NCI-H2196 treated with DMSO at 0.1 percent for 48 hours (cell line): Measurements from ENCODE around the gene SLC28A1.
"Not testable (repeated sequence)": the region's sequence is repeated elsewhere in the genome, so short reads cannot be mapped to it uniquely, and the experiment has no call there.

ENCODE experiments used
- DNase-seq: peaks from one replicate; lab custom pipeline; 2025; ENCODE audit not compliant: unreplicated experiment; lab: John Stamatoyannopoulos, UW

SLC28A1 gene

DNA sequence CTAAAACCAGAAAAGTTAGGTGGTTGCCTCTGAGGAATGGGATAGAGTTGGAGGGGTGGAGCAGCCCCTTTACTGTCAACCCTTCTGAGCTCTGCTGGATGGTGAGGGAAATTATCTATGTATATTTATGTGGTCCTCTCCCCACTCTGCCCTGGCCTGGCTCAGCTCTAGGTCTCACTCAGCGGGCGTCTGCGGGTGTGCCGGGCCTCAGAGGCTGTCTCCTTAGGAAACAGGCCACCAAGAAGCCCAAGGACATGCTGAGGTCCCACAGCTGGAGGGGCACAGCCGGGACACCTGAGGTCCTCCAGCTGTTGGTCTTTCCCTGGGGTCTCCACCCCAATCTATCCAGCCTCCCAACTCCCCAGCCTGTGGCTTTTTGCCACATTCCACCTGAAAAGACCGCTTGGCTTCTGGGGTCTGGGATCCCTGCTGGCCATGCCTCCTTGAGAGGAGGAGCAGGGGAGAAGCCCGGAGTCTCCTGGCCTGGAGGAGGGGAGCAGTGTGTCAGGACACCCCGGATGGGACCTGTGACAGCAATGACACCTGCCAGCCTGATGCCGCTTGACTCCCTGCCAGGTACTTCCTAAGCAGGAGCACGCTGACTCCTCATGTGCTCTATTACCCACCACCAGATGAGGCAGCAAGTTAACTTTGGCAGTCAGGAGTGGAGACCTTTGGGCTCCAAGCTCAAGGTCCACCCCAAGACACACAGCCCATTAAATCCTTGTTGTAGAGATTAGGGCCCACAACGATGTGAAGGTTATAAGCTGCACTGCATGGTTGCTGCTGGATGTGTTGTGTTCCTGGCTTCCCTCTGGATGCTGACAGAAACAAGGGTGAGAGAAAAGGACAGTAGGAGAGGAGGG, at the start of gene SLC28A1:
SLC28A1 (plus strand) TSS at position 747 of the 866 bp plus-strand sequence. CDS start 3,099 bp downstream, outside the sequence.
- DNase-seq = no peak

- peak; percentile 6 for DNase-seq
Measured at GRCh38 chr15:84834969-84835368, 49.5 kb upstream of the SLC28A1 start.

GRCh38 chr15:84835661-84836337, 48.7 kb upstream of the SLC28A1 start:
- DNase-seq = no peak

DNA sequence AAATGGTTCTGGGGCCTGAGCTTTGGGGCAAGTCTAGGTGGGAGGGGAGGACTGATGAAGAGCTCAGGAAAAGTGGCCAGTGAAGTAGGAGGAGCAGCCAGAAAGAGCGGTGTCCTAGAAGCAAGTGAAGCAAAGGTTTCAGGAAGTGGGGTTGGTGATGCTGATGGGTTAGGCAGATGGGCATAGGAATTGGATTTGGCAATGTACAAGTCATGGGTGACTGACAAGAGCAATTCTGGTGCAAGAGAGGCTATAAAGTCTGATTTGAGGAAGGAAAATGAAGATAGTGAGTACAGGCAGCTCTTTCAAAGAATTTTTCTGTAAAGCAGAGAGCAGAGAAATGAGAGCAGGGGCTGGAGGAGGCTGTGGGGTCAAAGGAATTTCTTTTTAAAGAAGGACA, 47.6 kb upstream of the SLC28A1 start:
- DNase-seq = no peak

GRCh38 chr15:84839714-84840113, 44.7 kb upstream of the SLC28A1 start:
- DNase-seq = no peak

- DNase-seq = no peak
Measured at GRCh38 chr15:84840255-84840654, 44.2 kb upstream of the SLC28A1 start.

GRCh38 chr15:84840741-84841429, 43.6 kb upstream of the SLC28A1 start:
- DNase-seq = peak; percentile 33

GRCh38 chr15:84842781-84843180, 41.7 kb upstream of the SLC28A1 start:
- no peak for DNase-seq

DNA sequence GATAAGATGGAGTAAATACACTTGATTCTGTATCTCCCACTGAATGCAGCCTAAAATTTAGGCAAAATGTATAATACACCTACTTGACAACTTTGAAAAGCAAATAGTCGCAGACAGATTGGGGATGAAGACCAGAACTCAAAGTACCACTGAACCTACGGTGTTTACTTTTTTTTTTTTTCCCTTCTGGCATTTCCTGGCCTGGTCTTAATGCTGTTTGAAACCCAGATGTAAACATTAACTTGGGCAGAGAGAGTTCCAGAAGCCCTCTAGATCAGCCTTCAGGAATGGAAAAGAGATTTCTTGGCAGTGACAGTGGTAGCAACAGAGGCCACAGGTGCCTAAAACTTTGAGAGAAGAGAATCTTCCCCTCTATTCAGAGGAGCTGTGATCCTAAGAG, 39.5 kb upstream of the SLC28A1 start:
- DNase-seq = no peak

- not testable (repeated sequence) for DNase-seq
Measured at GRCh38 chr15:84845631-84846030, 38.8 kb upstream of the SLC28A1 start.

- no peak for DNase-seq
Measured at GRCh38 chr15:84846269-84846668, 38.2 kb upstream of the SLC28A1 start.

DNA sequence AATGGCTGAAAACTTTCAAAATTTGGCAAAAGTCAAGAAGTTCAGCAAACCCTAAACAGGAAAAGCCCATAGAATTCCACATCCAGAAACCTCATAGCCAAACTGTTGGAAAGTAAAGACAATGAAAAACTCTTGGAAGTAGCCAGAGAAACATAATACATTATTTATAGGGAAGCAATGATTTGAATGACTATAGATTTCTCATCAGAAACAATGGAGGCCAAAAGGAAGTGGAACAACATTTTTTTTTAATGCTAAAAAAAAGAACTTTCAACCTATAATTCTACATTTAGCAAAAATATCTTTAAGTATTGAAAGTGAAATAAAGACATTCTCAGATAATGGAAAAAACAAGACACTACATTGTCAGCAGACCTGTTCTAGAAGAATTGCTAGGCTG, 37.1 kb upstream of the SLC28A1 start:
- no peak for DNase-seq

GRCh38 chr15:84852212-84852611, 32.2 kb upstream of the SLC28A1 start:
- no peak for DNase-seq

GRCh38 chr15:84855136-84855535, 29.3 kb upstream of the SLC28A1 start:
- DNase-seq = peak; percentile 5

DNA sequence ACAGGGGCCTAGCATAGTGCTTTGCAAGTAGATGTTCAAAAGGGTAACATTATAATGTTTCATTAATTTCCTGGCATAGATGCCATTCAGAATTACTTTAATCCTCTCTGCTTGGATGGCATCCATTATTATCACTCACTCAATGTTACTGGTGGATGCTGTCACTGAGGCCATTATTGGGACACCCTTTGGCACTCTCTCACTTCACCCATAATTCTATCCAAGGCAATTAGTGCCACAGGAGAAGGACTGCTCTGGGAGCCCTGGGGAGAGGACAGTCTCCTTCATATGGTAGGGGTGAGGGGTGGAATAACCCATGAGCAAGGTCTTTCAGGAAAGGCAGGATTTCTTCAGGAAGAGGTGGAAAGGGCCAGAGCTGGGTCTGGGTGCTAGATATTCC, 28.7 kb upstream of the SLC28A1 start:
- DNase-seq = no peak

- DNase-seq = no peak
Measured at GRCh38 chr15:84856731-84857417, 27.6 kb upstream of the SLC28A1 start.

GRCh38 chr15:84857418-84858004, 27.0 kb upstream of the SLC28A1 start:
- DNase-seq = no peak

- DNase-seq = no peak
Measured at GRCh38 chr15:84858231-84858630, 26.2 kb upstream of the SLC28A1 start.

- no peak for DNase-seq
Measured at GRCh38 chr15:84859144-84859543, 25.3 kb upstream of the SLC28A1 start.

- no peak for DNase-seq
Measured at GRCh38 chr15:84859651-84860050, 24.8 kb upstream of the SLC28A1 start.

DNA sequence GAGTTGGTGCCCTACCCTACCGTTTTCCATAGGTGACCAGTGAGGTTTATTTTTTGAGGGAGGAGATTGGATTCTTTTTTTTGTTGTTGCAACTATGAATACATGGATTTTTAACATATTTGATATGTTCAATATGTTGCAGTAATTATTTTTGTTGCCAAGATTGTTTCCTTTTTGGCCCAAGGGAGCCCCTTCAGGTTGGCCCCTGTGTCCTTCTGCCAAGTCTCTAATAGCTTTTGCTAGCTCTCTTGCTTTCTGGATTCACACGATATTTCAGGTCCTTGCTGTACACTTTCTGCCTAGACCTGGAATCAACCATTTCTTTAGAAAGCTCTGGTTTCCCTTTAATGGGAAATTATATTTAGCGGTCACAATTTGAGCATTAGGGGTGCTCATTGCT, 22.7 kb upstream of the SLC28A1 start:
- no peak for DNase-seq
